OCI-LY7 (cell line): ENCODE results near the gene SLC17A9.

Source experiments
- CTCF ChIP-seq: fragments of 200-600 bp; sonication (generic); conservative IDR thresholded peaks from 2 replicates; pipeline ENCODE4 v1.5.1; 2014; ENCODE audit warnings: mild to moderate bottlenecking, antibody characterized with exemption, low read length, moderate library complexity, mixed read lengths
- EZH2phosphoT487 ChIP-seq: fragments of 200-600 bp; sonication (generic); IDR thresholded peaks from 2 replicates; pipeline ENCODE4 v1.6.1; 2018; ENCODE audit warnings: low read depth, borderline replicate concordance, mild to moderate bottlenecking, mixed run types, antibody characterized with exemption, low read length, moderate library complexity, mixed read lengths

GRCh38 chr20:62924442-62925075 lies 27.9 kb upstream of the SLC17A9 start:
- no peak for TF ChIP-seq CTCF
- no peak for TF ChIP-seq EZH2phosphoT487
